Measurements from ENCODE around the gene R3HDM2. TPM values are rescaled to one million over a fixed set of nuclear protein-coding genes. Genes with fewer than 3 reads are reported as not detected.
A peak's percentile ranks its signal among the peaks of the same experiment; 100 is the strongest.

R3HDM2 gene
- total RNA-seq, 2 experiments from 2014 or later = 59.0 to 61.7 TPM

- peak; percentile 74 for ATAC-seq
- H3K27me3 Mint-ChIP-seq (ENCODE audit: low read depth) = peaks cover 21% of the 10 kb centered on the region
- peaks cover 67% of the 10 kb centered on the region for H3K4me1 Mint-ChIP-seq (ENCODE audit: low read depth)
- H3K4me3 Mint-ChIP-seq = peak within 1 kb of the TSS; percentile 98
- ChIA-PET POLR2A (interaction anchor here (0.8 to 2.0 kb wide), 7 partner anchors 9 to 229 kb away, joined by 3 to 13 read pairs (median 5); no protein-coding TSS in a partner anchor), CTCF (interaction anchor here (0.9 to 13.5 kb wide), 15 partner anchors 12 to 870 kb away, joined by 3 to 389 read pairs (median 5); partner anchors contain the start of genes GLI1, INHBE, STAT2 and STAT6)
- peak within 1 kb of the TSS; percentile 94 for H3K27ac Mint-ChIP-seq
- no peaks in the 10 kb centered on the region for H3K9me3 Mint-ChIP-seq (ENCODE audit: insufficient read depth)
- peaks cover 51% of the 10 kb centered on the region for H3K36me3 Mint-ChIP-seq (ENCODE audit: low read depth)
- DNase-seq = peak; percentile 96
These were observed 201.0 kb downstream of the R3HDM2 start, which contains the start of gene SHMT2 for GRCh38 chr12:57229634-57230380. SHMT2 (plus strand) TSS chr12:57229711; CDS start chr12:57229779, 68 bp downstream.

GRCh38 chr12:57229046-57229633 is 201.7 kb downstream of the R3HDM2 start:
- Mint-ChIP-seq H3K27me3 (ENCODE audit: low read depth) (peaks cover 26% of the 10 kb centered on the region), H3K4me3 (peak overlapping the region; percentile 98), H3K27ac (peak overlapping the region; percentile 94), H3K36me3 (ENCODE audit: low read depth) (peaks cover 45% of the 10 kb centered on the region), H3K4me1 (ENCODE audit: low read depth) (peaks cover 66% of the 10 kb centered on the region), H3K9me3 (ENCODE audit: insufficient read depth) (no peaks in the 10 kb centered on the region)
- DNase-seq = peak; percentile 60
- ChIA-PET POLR2A (interaction anchor here (0.8 to 2.0 kb wide), 6 partner anchors 9 to 230 kb away, joined by 3 to 13 read pairs (median 6); no protein-coding TSS in a partner anchor), CTCF (interaction anchor here (0.9 to 13.5 kb wide), 14 partner anchors 12 to 870 kb away, joined by 3 to 389 read pairs (median 5); partner anchors contain the start of genes GLI1, INHBE, STAT2 and STAT6)
- ATAC-seq = peak; percentile 34

DNA sequence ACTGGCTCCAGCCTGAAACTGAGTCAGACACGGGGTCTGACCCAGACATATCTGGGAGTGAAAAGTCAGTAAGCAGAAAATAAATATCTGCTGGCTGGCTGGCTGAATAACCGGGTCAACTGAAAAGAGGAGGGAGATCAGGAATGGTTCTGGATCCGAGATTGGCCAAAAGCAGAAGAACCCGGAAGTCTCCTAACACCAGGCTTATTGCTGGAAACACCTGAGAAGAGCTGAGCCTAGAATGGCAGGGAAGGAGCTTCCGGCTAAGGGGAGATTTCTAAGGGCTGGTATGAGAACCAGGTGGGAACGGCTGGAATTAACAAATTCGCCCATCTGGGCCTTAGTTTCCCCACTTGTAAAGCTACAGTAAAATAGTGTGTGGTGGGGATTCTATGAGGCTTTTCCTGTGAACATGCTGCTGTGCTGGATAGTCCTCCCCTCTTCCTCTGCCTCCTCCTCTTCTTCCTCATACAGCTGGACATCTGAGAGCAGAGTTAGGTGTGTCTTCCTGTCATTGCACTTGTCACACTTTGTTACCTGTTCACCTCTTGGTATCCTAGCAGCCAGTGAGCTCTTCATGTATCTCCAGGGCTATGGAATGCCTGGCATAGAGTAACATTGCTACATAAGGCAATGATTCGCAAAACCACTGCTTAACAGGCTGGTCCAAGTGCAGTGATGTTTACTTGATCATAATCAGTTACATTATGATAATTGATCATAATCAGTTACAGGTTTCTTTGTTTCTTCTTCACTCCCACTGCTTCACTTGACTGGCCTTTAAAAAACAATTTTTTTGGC is 203.3 kb downstream of the R3HDM2 start:
- ATAC-seq (no peak), DNase-seq (no peak)
- Mint-ChIP-seq H3K27ac (no peak overlapping the region), H3K4me3 (no peak overlapping the region), H3K27me3 (ENCODE audit: low read depth) (peaks cover 38% of the 10 kb centered on the region), H3K36me3 (ENCODE audit: low read depth) (peaks cover 30% of the 10 kb centered on the region), H3K9me3 (ENCODE audit: insufficient read depth) (no peaks in the 10 kb centered on the region), H3K4me1 (ENCODE audit: low read depth) (peaks cover 77% of the 10 kb centered on the region)
- CTCF ChIA-PET = interaction anchor here (1.1 to 13.5 kb wide), 3 partner anchors 13 to 208 kb away, joined by 3 to 389 read pairs (median 167); a partner anchor contains a TSS
- POLR2A ChIA-PET = interaction anchor here (0.6 to 1.6 kb wide), 4 partner anchors 9 to 14 kb away, joined by 3 to 4 read pairs (median 3); a partner anchor contains a TSS

GRCh38 chr12:57226588-57227314 is 204.1 kb downstream of the R3HDM2 start:
- peaks cover 46% of the 10 kb centered on the region for H3K27me3 Mint-ChIP-seq (ENCODE audit: low read depth)
- peak overlapping the region; percentile 17 for H3K4me3 Mint-ChIP-seq
- CTCF ChIA-PET = interaction anchor here (1.1 to 13.5 kb wide), 4 partner anchors 12 to 229 kb away, joined by 3 to 389 read pairs (median 86); partner anchors contain the start of gene INHBE
- no peak overlapping the region for H3K27ac Mint-ChIP-seq
- ATAC-seq (no peak), DNase-seq (no peak)
- POLR2A ChIA-PET = interaction anchor here (0.7 to 1.6 kb wide), 5 partner anchors 9 to 590 kb away, joined by 3 to 5 read pairs (median 3); a partner anchor contains a TSS
- peaks cover 82% of the 10 kb centered on the region for H3K4me1 Mint-ChIP-seq (ENCODE audit: low read depth)
- no peaks in the 10 kb centered on the region for H3K9me3 Mint-ChIP-seq (ENCODE audit: insufficient read depth)
- H3K36me3 Mint-ChIP-seq (ENCODE audit: low read depth) = peaks cover 22% of the 10 kb centered on the region

DNA sequence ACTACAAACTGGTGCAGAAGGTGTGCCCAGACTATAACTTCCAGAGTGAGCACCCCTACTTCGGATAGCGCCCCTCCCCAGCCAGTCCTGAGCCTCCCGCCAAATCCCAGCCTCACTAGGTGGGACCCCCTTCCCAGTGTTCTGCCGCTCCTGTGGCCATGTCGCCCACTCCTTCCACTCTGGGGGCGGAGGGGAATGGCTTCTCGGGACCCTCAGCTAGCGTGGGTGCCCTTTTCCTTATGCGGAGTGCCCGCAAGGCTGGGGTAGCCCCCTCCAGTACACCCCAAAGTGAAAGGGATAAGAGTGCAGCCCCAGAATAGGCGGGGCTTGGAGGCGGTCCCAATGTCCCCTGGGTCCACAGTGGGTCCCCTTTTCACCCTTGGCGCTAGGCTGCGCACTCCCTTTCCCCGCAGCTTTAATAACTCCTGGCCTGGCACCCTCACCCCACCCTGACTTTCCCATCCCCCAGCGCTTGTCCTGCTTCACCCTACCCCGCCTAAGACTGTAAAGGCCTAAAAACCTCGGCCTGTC is 205.1 kb downstream of the R3HDM2 start:
- no peaks in the 10 kb centered on the region for H3K9me3 Mint-ChIP-seq (ENCODE audit: insufficient read depth)
- peaks cover 56% of the 10 kb centered on the region for H3K27me3 Mint-ChIP-seq (ENCODE audit: low read depth)
- H3K27ac Mint-ChIP-seq = peak overlapping the region; percentile 47
- H3K36me3 Mint-ChIP-seq (ENCODE audit: low read depth) = peaks cover 12% of the 10 kb centered on the region
- no peak for ATAC-seq
- DNase-seq = no peak
- H3K4me3 Mint-ChIP-seq = peak overlapping the region; percentile 23
- CTCF ChIA-PET = interaction anchor here (1.5 to 13.5 kb wide), 3 partner anchors 11 to 230 kb away, joined by 4 to 389 read pairs (median 167); partner anchors contain the start of gene INHBE
- POLR2A ChIA-PET = interaction anchor here (1.0 to 1.6 kb wide), 3 partner anchors 10 to 233 kb away, joined by 3 to 5 read pairs (median 4); partner anchors contain the start of gene GLI1
- peaks cover 82% of the 10 kb centered on the region for H3K4me1 Mint-ChIP-seq (ENCODE audit: low read depth)

GRCh38 chr12:57224973-57225679 is 205.7 kb downstream of the R3HDM2 start:
- Mint-ChIP-seq H3K4me3 (peak overlapping the region; percentile 42), H3K4me1 (ENCODE audit: low read depth) (peaks cover 79% of the 10 kb centered on the region), H3K27ac (peak overlapping the region; percentile 47), H3K27me3 (ENCODE audit: low read depth) (peaks cover 60% of the 10 kb centered on the region), H3K9me3 (ENCODE audit: insufficient read depth) (no peaks in the 10 kb centered on the region), H3K36me3 (ENCODE audit: low read depth) (peaks cover 6% of the 10 kb centered on the region)
- DNase-seq = peak; percentile 66
- peak; percentile 37 for ATAC-seq
- CTCF ChIA-PET = interaction anchor here (1.3 to 13.5 kb wide), 5 partner anchors 11 to 234 kb away, joined by 3 to 389 read pairs (median 5); partner anchors contain the start of gene INHBE
- POLR2A ChIA-PET = interaction anchor here (1.0 to 1.5 kb wide), 2 partner anchors 15 to 234 kb away, joined by 3 to 5 read pairs; partner anchors contain the start of gene GLI1

GRCh38 chr12:57224278-57224972 is 206.4 kb downstream of the R3HDM2 start:
- ChIA-PET CTCF (interaction anchor here (0.6 to 13.5 kb wide), 6 partner anchors 10 to 253 kb away, joined by 3 to 389 read pairs (median 5); a partner anchor contains a TSS), POLR2A (no interaction called here)
- H3K27me3 Mint-ChIP-seq (ENCODE audit: low read depth) = peaks cover 65% of the 10 kb centered on the region
- no peaks in the 10 kb centered on the region for H3K9me3 Mint-ChIP-seq (ENCODE audit: insufficient read depth)
- H3K36me3 Mint-ChIP-seq (ENCODE audit: low read depth) = no peaks in the 10 kb centered on the region
- H3K4me3 Mint-ChIP-seq = no peak overlapping the region
- no peak overlapping the region for H3K27ac Mint-ChIP-seq
- H3K4me1 Mint-ChIP-seq (ENCODE audit: low read depth) = peaks cover 79% of the 10 kb centered on the region
- DNase-seq (no peak), ATAC-seq (no peak)

GRCh38 chr12:57223191-57224165 is 207.4 kb downstream of the R3HDM2 start:
- Mint-ChIP-seq H3K4me3 (no peak overlapping the region), H3K9me3 (ENCODE audit: insufficient read depth) (no peaks in the 10 kb centered on the region), H3K27me3 (ENCODE audit: low read depth) (peaks cover 73% of the 10 kb centered on the region), H3K4me1 (ENCODE audit: low read depth) (peaks cover 70% of the 10 kb centered on the region), H3K27ac (no peak overlapping the region), H3K36me3 (ENCODE audit: low read depth) (no peaks in the 10 kb centered on the region)
- ChIA-PET CTCF (interaction anchor here (0.6 to 13.5 kb wide), 6 partner anchors 9 to 253 kb away, joined by 3 to 389 read pairs (median 5); a partner anchor contains a TSS), POLR2A (interaction anchor here (1.2 kb wide), 1 partner anchor 14 kb away, joined by 7 read pairs; a partner anchor contains a TSS)
- peak; percentile 50 for ATAC-seq
- peak; percentile 67 for DNase-seq
